Measurements from ENCODE around the gene APLNR.

- TF ChIP-seq CTCF (conservative IDR thresholded peaks at IDR 0.05 in 1 of 2, IDR thresholded peaks at IDR 0.05 in 1 of 2; ENCODE audit: low read depth in 1 of 2, low read length in 2 of 2): no peak
- no peak for TF ChIP-seq EZH2 (IDR thresholded peaks at IDR 0.05; ENCODE audit: low read length, missing control alignments)
Measured at GRCh38 chr11:57222239-57222638, 14.8 kb downstream of the APLNR start.

Measured in fibroblast of lung (primary cell).